ENCODE data around the gene ID2. TPM values are rescaled to one million over a fixed set of nuclear protein-coding genes. Genes with fewer than 3 reads are reported as not detected.

Gene ID2
- polyA plus RNA-seq (2013, experiment 1 of 2) = 104 TPM
- polyA plus RNA-seq (2013, experiment 2 of 2) = 113 TPM

DNA sequence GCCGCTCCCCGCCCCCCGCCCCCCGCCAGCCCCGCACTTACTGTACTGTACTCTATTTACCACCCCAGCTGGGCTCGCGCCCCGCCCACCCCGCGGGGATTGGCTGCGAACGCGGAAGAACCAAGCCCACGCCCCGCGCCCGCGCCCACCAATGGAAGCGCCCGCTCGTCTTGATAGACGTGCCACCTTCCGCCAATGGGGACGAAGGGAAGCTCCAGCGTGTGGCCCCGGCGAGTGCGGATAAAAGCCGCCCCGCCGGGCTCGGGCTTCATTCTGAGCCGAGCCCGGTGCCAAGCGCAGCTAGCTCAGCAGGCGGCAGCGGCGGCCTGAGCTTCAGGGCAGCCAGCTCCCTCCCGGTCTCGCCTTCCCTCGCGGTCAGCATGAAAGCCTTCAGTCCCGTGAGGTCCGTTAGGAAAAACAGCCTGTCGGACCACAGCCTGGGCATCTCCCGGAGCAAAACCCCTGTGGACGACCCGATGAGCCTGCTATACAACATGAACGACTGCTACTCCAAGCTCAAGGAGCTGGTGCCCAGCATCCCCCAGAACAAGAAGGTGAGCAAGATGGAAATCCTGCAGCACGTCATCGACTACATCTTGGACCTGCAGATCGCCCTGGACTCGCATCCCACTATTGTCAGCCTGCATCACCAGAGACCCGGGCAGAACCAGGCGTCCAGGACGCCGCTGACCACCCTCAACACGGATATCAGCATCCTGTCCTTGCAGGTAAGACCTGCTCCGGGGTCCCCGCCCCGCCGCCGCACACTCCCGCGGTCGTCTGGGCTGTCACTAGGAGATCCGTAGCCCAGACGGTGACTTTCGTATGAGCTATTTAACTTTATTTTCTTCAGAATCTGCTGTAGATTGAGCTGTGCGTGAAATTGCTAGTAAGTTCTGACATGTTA is at the start of gene ID2:
Gene ID2, plus strand, starts transcription at position 271 of the 907 bp plus-strand sequence. Its CDS starts 110 bp downstream, at position 381.
- H3K27ac ChIP-seq (ENCODE audit: low read depth, low read length) = peak within 1 kb of the TSS; percentile 98
- under 1% methylated on average over 65 of the region's 70 CpGs for WGBS
- H3K36me3 ChIP-seq (ENCODE audit: insufficient read depth, low read length) = peaks cover 6% of the 10 kb centered on the region; the same call in 1 of the 2 replicates
- peak within 1 kb of the TSS; percentile 70 for H3K9ac ChIP-seq (ENCODE audit: low read depth, low read length)
- peak within 1 kb of the TSS; percentile 81 for H3K4me3 ChIP-seq (ENCODE audit: low read length)
- H3K4me1 ChIP-seq (ENCODE audit: insufficient read depth, low read length) = peaks cover 24% of the 10 kb centered on the region
- peaks cover 36% of the 10 kb centered on the region for H3K27me3 ChIP-seq (ENCODE audit: insufficient read depth, low read length)
- H3K9me3 ChIP-seq (ENCODE audit: insufficient read depth, low read depth, low read length) = no peaks in the 10 kb centered on the region

GRCh38 chr2:8632755-8633154 is 49.1 kb upstream of the ID2 start:
- WGBS = 88% methylated on average over 11 of the region's 11 CpGs
- no peak overlapping the region for H3K4me3 ChIP-seq (ENCODE audit: low read length)
- no peak overlapping the region for H3K27ac ChIP-seq (ENCODE audit: low read depth, low read length)
- H3K9me3 ChIP-seq (ENCODE audit: insufficient read depth, low read depth, low read length) = no peaks in the 10 kb centered on the region
- H3K4me1 ChIP-seq (ENCODE audit: insufficient read depth, low read length) = peaks cover 20% of the 10 kb centered on the region
- no peaks in the 10 kb centered on the region for H3K27me3 ChIP-seq (ENCODE audit: insufficient read depth, low read length)
- no peak overlapping the region for H3K9ac ChIP-seq (ENCODE audit: low read depth, low read length)
- H3K36me3 ChIP-seq (ENCODE audit: insufficient read depth, low read length) = no peaks in the 10 kb centered on the region

DNA sequence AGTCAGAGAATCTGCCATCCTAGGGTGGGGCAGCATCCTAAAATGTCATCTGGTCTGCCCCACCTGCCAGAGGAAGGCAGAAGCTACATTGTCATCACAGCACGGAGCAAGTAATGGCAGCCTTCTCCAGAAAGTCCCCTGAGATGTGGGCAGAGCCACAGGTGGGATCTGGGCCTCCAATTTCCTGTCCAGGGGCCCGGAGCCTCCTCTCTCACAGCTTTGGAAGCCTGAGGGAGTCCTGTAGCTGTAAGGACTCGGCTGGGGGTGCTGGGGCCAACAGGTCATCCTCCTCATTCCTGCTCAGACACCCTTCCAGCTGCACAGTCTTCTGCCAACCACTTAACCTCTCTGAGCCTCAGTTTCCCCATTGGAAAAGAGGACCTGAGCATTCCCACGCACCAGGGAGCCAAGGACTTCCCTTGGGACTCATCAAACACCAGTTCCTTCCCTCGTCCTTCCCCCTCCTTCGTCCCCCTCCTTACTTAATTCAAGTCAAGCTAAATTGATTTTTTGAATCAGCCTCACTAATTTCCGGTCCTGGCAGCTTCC is 48.6 kb upstream of the ID2 start:
- WGBS = 90% methylated on average over 7 of the region's 7 CpGs
- Histone ChIP-seq H3K27ac (ENCODE audit: low read depth, low read length) (no peak overlapping the region), H3K9ac (ENCODE audit: low read depth, low read length) (no peak overlapping the region), H3K27me3 (ENCODE audit: insufficient read depth, low read length) (peaks cover 4% of the 10 kb centered on the region; the same call in 1 of the 2 replicates), H3K36me3 (ENCODE audit: insufficient read depth, low read length) (no peaks in the 10 kb centered on the region), H3K9me3 (ENCODE audit: insufficient read depth, low read depth, low read length) (no peaks in the 10 kb centered on the region), H3K4me3 (ENCODE audit: low read length) (no peak overlapping the region), H3K4me1 (ENCODE audit: insufficient read depth, low read length) (peaks cover 25% of the 10 kb centered on the region)

DNA sequence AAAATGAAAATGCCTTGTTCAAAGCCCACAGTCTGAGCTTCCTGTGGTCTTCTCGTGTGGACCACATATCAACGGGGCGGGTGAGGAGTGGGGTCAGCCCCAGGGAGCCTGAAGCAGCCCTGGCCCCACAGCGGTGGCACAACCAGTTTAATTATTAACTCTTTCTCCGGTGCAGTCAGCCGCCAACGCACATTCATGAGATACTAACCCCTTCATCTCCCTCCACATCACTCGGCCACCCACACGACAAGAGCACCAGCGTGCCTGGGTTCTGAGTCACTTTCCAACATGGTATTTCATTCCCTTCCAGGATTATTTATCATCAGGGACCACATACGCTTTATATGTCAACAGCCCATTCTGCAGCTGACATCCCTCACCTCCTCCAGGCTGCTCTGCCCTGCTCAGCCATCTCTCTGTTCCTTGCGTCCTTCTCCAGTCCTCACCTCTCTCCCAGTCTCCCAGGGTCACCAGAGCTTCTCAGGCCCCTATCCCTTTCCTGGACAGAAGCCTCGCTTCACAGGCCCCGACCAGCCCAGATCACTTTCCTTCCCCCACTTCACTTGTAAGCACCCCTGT is 48.0 kb upstream of the ID2 start:
- Histone ChIP-seq H3K27ac (ENCODE audit: low read depth, low read length) (no peak overlapping the region), H3K27me3 (ENCODE audit: insufficient read depth, low read length) (peaks cover 6% of the 10 kb centered on the region), H3K9ac (ENCODE audit: low read depth, low read length) (no peak overlapping the region), H3K4me1 (ENCODE audit: insufficient read depth, low read length) (peaks cover 29% of the 10 kb centered on the region), H3K4me3 (ENCODE audit: low read length) (no peak overlapping the region), H3K36me3 (ENCODE audit: insufficient read depth, low read length) (no peaks in the 10 kb centered on the region), H3K9me3 (ENCODE audit: insufficient read depth, low read depth, low read length) (no peaks in the 10 kb centered on the region)
- 80% methylated on average over 14 of the region's 14 CpGs for WGBS

- no peaks in the 10 kb centered on the region for H3K36me3 ChIP-seq (ENCODE audit: insufficient read depth, low read length)
- no peaks in the 10 kb centered on the region for H3K9me3 ChIP-seq (ENCODE audit: insufficient read depth, low read depth, low read length)
- 92% methylated on average over 14 of the region's 14 CpGs for WGBS
- no peak overlapping the region for H3K9ac ChIP-seq (ENCODE audit: low read depth, low read length)
- no peak overlapping the region for H3K4me3 ChIP-seq (ENCODE audit: low read length)
- H3K27ac ChIP-seq (ENCODE audit: low read depth, low read length) = no peak overlapping the region
- H3K27me3 ChIP-seq (ENCODE audit: insufficient read depth, low read length) = peaks cover 14% of the 10 kb centered on the region
- peaks cover 31% of the 10 kb centered on the region for H3K4me1 ChIP-seq (ENCODE audit: insufficient read depth, low read length)
These were observed 47.2 kb upstream of the ID2 start for GRCh38 chr2:8634466-8635172.

- Histone ChIP-seq H3K27me3 (ENCODE audit: insufficient read depth, low read length) (peaks cover 23% of the 10 kb centered on the region), H3K4me3 (ENCODE audit: low read length) (no peak overlapping the region), H3K27ac (ENCODE audit: low read depth, low read length) (peak overlapping the region; percentile 22; the same call in 1 of the 2 replicates), H3K36me3 (ENCODE audit: insufficient read depth, low read length) (no peaks in the 10 kb centered on the region), H3K9me3 (ENCODE audit: insufficient read depth, low read depth, low read length) (no peaks in the 10 kb centered on the region), H3K9ac (ENCODE audit: low read depth, low read length) (no peak overlapping the region), H3K4me1 (ENCODE audit: insufficient read depth, low read length) (peaks cover 31% of the 10 kb centered on the region)
- 51% methylated on average over 15 of the region's 15 CpGs for WGBS
These were observed 45.8 kb upstream of the ID2 start for GRCh38 chr2:8636041-8636491.

DNA sequence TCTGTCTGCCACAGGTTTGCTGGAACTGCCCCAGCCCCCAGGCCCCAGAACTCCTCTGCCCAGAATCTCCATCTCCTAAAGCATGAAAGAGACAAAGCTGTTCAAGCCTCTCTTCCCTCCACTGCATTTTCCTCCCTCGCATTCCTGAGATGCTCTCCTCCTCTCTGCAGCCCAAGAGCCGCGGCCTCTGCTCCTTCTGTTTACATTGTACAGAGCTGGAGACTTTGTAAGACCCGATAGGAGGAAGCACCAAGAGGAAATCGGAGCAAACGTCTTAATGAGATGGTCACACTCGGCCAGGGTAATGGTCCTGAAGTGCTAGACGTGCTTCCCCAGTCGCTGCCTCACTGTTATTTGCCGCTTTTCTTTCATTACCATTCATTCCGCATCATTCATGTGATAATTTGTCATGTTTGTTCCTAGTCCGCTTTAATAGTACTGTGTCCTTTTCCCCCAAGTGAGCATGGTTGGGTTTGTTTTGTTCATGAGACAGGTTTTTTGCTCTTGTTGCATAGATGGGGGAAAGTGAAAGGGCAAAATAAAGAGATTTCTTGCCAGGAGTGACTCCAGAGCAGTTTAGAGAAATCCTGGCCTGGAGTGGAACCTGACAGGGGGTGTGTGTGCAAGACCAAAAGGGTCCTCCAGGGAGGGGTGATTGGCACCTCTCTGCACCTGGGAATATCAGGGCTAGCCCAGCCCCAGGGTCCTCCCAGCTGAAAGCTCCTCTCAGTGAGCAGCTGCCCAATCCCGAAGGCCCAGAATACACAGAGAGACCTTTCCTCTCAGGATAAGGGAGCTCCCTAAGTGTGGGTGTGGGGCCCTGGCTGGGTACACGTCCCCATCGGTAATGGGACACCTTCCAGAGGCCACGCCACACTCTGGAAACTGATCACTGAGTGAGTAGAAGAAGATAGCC is 44.9 kb upstream of the ID2 start:
- H3K36me3 ChIP-seq (ENCODE audit: insufficient read depth, low read length) = no peaks in the 10 kb centered on the region
- peak overlapping the region; percentile 12 for H3K4me3 ChIP-seq (ENCODE audit: low read length)
- no peak overlapping the region for H3K9ac ChIP-seq (ENCODE audit: low read depth, low read length)
- H3K4me1 ChIP-seq (ENCODE audit: insufficient read depth, low read length) = peaks cover 39% of the 10 kb centered on the region
- H3K9me3 ChIP-seq (ENCODE audit: insufficient read depth, low read depth, low read length) = no peaks in the 10 kb centered on the region
- 21% methylated on average over 16 of the region's 16 CpGs for WGBS
- H3K27me3 ChIP-seq (ENCODE audit: insufficient read depth, low read length) = peaks cover 23% of the 10 kb centered on the region
- peak overlapping the region; percentile 22; the same call in 1 of the 2 replicates for H3K27ac ChIP-seq (ENCODE audit: low read depth, low read length)

DNA sequence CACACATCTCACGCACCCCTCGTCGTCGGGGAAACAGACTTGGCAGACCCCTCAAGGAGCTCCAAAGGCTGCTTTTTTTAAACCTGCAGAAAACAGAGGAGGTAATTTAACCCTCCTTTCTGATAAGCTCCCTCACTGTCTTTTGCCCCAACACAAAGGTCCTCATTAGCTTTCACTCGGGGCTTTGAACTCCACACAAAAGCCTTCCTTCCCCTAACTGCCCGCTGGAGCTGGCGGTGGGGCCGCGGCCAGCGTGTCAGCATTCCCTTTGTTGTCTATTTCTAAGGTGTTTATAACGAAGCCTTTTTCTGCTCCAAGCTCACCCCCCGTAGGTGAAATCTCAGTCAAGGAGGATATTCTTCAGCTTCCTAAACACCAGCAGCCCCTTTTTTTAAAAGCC is 43.5 kb upstream of the ID2 start:
- H3K4me1 ChIP-seq (ENCODE audit: insufficient read depth, low read length) = peaks cover 51% of the 10 kb centered on the region
- no peaks in the 10 kb centered on the region for H3K36me3 ChIP-seq (ENCODE audit: insufficient read depth, low read length)
- H3K27me3 ChIP-seq (ENCODE audit: insufficient read depth, low read length) = peaks cover 23% of the 10 kb centered on the region
- 18% methylated on average over 12 of the region's 12 CpGs for WGBS
- peak overlapping the region; percentile 50; the same call in 1 of the 2 replicates for H3K9ac ChIP-seq (ENCODE audit: low read depth, low read length)
- H3K27ac ChIP-seq (ENCODE audit: low read depth, low read length) = peak overlapping the region; percentile 53; the same call in 1 of the 2 replicates
- peak overlapping the region; percentile 24; the same call in 1 of the 2 replicates for H3K4me3 ChIP-seq (ENCODE audit: low read length)
- no peaks in the 10 kb centered on the region for H3K9me3 ChIP-seq (ENCODE audit: insufficient read depth, low read depth, low read length)

GRCh38 chr2:8639122-8639635 is 42.7 kb upstream of the ID2 start:
- Histone ChIP-seq H3K9me3 (ENCODE audit: insufficient read depth, low read depth, low read length) (no peaks in the 10 kb centered on the region), H3K4me1 (ENCODE audit: insufficient read depth, low read length) (peaks cover 51% of the 10 kb centered on the region), H3K27ac (ENCODE audit: low read depth, low read length) (no peak overlapping the region), H3K4me3 (ENCODE audit: low read length) (no peak overlapping the region), H3K9ac (ENCODE audit: low read depth, low read length) (no peak overlapping the region), H3K27me3 (ENCODE audit: insufficient read depth, low read length) (peaks cover 23% of the 10 kb centered on the region), H3K36me3 (ENCODE audit: insufficient read depth, low read length) (no peaks in the 10 kb centered on the region)
- 94% methylated on average over 5 of the region's 5 CpGs for WGBS

DNA sequence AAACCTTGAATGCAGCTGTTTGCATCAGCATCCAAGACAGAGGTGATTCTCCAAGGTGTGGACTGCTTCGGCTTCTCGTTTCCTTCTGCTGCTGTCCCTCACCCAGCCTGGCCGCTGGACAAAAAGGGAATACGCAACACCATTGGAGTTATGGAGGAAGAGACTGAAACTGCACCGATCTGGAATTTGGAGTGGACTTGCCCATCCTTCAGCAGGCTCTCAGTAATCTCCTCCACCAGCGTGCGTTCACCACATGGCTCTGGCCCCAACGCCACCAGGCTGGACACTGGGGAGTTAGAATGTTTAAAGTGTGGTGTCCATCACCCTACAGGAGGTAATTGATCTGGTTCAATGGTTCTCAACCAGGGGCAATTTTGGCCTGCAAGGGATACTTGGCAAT is 41.4 kb upstream of the ID2 start:
- 96% methylated on average over 8 of the region's 8 CpGs for WGBS
- H3K9me3 ChIP-seq (ENCODE audit: insufficient read depth, low read depth, low read length) = no peaks in the 10 kb centered on the region
- peaks cover 51% of the 10 kb centered on the region for H3K4me1 ChIP-seq (ENCODE audit: insufficient read depth, low read length)

More for the DNA sequence above, 41.4 kb upstream of the ID2 start:
- no peak overlapping the region for H3K27ac ChIP-seq (ENCODE audit: low read depth, low read length)
- no peak overlapping the region for H3K9ac ChIP-seq (ENCODE audit: low read depth, low read length)
- no peak overlapping the region for H3K4me3 ChIP-seq (ENCODE audit: low read length)
- H3K27me3 ChIP-seq (ENCODE audit: insufficient read depth, low read length) = peaks cover 23% of the 10 kb centered on the region
- H3K36me3 ChIP-seq (ENCODE audit: insufficient read depth, low read length) = no peaks in the 10 kb centered on the region
